WERI-Rb-1 (cell line): ENCODE results near the gene APLNR.

Experiments used
- DNase-seq: peaks from one replicate; pipeline ENCODE4 v3.0.0-alpha.2; 2020
- H3K27ac ChIP-seq: fragments of 250-450 bp; sonication (Bioruptor Pico); 2 replicates; pipeline ENCODE4 v1.5.1; 2020; ENCODE audit warnings: mild to moderate bottlenecking, moderate library complexity
- H3K27me3 ChIP-seq: fragments of 250-450 bp; sonication (Bioruptor Pico); 2 replicates; pipeline ENCODE4 v1.5.1; 2021; ENCODE audit warnings: mild to moderate bottlenecking, low read depth, moderate library complexity; ENCODE audit not compliant: insufficient read depth, severe bottlenecking
- H3K36me3 ChIP-seq: fragments of 250-450 bp; sonication (Bioruptor Pico); 2 replicates; pipeline ENCODE4 v1.5.1; 2020; ENCODE audit warnings: mild to moderate bottlenecking, moderate library complexity
- H3K4me3 ChIP-seq: 2 replicates; pipeline ENCODE4 v1.5.1; 2011; ENCODE audit warnings: low read depth, mild to moderate bottlenecking, control low read depth, low read length
- H3K9me3 ChIP-seq: fragments of 250-450 bp; sonication (Bioruptor Pico); 2 replicates; pipeline ENCODE4 v1.5.1; 2021; ENCODE audit warnings: mild to moderate bottlenecking, moderate library complexity; ENCODE audit not compliant: severe bottlenecking
- TF ChIP-seq, protein P1 (sequence below): IDR thresholded peaks from 2 replicates; pipeline ENCODE4 v1.5.1; 2011; ENCODE audit warnings: low read depth, mild to moderate bottlenecking, control low read depth, inconsistent platforms, low read length

The APLNR gene

DNA sequence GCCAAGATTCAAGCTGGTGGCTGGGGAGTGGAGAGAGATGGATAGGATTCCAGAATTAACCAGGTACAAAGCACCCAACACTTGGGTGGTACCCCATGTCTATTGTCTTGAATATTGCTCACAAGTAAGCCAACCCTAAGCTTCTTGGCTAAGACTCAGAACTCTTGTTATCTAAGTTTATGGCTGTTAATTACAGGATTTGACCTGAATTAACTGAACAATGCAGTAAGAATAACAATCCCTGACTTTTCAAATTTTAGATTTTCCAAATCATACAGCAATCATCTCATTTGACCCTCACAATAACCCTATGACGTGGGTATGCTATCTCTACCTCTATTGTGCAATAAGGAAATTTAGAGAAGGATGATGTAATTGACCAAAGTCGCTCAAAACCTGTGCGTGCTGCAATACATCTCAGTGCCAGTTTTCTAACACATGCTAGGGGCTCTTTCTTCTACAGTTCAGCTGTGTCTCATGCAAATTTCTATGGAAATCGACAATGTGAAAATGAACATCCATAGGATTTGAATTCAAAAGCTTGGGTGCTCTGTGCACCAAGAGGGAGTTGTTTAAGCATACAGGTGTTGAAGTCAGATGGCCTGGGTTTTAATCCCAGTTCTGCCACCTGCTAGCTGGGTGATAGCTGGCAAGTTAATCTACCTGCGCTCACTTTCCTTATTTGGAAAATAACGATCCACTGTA, 40.1 kb upstream of the APLNR start:
- TF ChIP-seq, protein P1, sequence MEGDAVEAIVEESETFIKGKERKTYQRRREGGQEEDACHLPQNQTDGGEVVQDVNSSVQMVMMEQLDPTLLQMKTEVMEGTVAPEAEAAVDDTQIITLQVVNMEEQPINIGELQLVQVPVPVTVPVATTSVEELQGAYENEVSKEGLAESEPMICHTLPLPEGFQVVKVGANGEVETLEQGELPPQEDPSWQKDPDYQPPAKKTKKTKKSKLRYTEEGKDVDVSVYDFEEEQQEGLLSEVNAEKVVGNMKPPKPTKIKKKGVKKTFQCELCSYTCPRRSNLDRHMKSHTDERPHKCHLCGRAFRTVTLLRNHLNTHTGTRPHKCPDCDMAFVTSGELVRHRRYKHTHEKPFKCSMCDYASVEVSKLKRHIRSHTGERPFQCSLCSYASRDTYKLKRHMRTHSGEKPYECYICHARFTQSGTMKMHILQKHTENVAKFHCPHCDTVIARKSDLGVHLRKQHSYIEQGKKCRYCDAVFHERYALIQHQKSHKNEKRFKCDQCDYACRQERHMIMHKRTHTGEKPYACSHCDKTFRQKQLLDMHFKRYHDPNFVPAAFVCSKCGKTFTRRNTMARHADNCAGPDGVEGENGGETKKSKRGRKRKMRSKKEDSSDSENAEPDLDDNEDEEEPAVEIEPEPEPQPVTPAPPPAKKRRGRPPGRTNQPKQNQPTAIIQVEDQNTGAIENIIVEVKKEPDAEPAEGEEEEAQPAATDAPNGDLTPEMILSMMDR = no peak
- peak; percentile 19 for DNase-seq
- Histone ChIP-seq H3K4me3 (peak overlapping the region; percentile 23), H3K36me3 (no peaks in the 10 kb centered on the region), H3K27ac (peak overlapping the region; percentile 45), H3K9me3 (peaks cover 5% of the 10 kb centered on the region), H3K27me3 (no peaks in the 10 kb centered on the region)

DNA sequence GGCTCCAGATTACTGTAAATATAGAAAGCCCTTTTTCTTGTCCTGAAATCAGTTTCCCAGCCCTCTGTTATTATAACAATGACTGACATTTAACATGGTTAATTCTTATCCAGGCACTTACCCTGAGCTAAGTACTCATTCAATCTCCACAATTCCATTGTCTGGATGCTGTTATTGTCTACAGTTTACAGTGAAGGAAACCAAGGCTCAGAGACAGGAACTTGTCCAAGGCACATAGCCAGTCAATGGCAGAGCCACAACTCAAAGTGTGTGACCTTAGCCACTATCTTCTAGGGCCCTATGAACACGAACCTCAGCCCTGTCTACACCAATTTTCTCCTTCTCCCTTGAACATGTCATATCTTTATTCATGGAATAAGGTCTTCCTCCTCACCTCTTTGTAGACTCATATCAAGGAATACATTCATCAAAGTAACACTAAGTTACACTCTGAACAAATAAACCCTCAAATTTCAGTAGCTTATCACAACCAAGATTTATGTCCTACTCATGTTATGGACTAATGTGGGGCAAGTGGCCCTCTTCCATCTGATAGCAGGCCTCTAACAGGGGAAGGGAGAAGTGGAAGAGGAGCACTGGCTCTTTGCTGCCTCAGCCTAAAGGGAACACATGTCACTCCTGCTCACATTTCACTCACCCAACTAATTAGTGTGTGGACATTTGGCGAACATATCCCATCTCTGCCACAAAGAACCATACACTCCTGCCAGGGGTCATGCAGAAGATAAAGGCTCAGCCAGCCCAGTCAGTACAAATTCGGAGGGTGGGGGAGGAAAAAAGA, 39.3 kb upstream of the APLNR start:
- Histone ChIP-seq H3K36me3 (no peaks in the 10 kb centered on the region), H3K27me3 (no peaks in the 10 kb centered on the region), H3K27ac (no peak overlapping the region), H3K9me3 (peaks cover 5% of the 10 kb centered on the region), H3K4me3 (no peak overlapping the region)
- DNase-seq = no peak
- TF ChIP-seq, protein P1 = no peak

DNA sequence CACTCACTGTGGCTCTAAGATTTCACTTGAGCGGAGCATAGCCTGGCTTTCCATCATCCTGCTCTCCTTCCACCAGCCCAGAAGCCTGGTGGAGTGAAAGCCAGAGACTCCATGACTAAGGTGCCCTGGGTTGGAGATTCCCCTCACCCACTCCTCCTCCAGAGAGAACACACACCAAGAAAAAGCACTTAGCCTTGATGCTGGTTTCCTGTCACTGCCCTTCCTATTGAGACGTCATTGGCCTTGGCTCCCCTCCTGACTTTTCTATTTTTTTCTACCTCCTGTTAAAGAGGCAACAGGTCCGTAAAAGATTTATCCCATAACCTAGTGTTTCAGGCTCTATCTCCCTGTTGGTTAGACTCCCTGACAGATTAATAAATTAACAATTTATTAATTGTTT, 38.5 kb upstream of the APLNR start:
- H3K27ac ChIP-seq = no peak overlapping the region
- no peak overlapping the region for H3K4me3 ChIP-seq
- TF ChIP-seq, protein P1 = no peak
- no peaks in the 10 kb centered on the region for H3K36me3 ChIP-seq
- no peak for DNase-seq
- peaks cover 4% of the 10 kb centered on the region for H3K27me3 ChIP-seq
- peaks cover 5% of the 10 kb centered on the region for H3K9me3 ChIP-seq

DNA sequence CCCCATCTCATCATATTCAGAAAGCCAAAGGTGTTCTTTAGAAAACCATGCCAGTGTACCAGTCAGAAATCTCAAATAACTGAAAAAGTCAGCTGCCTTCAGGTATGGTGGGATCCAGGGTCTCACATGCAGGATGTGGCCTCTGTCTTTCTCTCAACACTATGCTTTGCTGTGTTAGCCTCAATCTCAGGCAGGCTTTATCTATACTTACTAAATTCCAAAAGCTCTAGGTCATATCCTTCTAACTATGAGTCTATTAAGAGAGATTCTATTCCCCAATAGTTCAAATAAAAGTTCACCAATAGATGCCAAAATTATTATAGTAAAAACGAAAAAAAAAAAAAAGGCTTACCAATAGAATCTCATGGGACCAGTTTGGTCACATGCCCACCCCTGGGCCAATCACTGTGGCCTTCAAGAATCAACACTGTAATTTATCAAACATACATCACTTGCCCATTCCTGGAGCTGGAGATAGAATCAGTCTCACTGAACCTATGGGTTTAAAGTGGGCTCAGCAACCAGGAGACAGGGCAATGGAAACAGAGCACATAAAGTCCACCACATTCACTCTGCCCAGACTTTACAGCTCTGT, 38.0 kb upstream of the APLNR start:
- TF ChIP-seq, protein P1 = no peak
- no peak overlapping the region for H3K4me3 ChIP-seq
- no peaks in the 10 kb centered on the region for H3K36me3 ChIP-seq
- DNase-seq = no peak
- H3K27ac ChIP-seq = no peak overlapping the region
- peaks cover 5% of the 10 kb centered on the region for H3K9me3 ChIP-seq
- peaks cover 9% of the 10 kb centered on the region for H3K27me3 ChIP-seq

DNA sequence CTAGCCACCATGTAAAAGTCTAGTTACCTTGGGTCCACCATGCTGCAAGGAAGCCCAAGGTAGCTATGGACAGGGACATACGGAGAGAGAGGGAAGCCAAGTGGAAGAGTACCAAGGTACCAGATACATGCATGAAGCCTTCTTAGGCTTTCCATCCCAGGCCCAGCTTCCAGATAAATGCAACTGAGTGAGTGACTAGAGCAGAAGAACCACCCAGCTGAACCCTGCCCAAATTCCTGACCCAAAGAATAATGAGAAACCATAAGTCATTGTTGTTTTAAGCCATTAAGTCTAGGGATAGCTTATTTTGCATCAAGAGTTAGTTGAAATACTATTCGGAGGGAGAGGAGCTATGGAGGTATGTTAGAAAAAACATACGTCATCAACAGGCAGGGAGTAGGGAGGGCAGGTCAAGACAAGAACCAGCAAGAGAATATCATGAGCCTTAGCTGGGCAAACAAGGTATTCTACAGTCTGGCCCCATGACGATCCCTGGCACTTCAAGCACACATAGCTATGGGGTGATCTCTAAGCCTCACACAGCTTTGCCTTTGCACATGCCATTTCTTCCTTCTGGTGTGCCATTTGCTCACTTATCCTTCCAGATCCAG, 36.5 kb upstream of the APLNR start:
- Histone ChIP-seq H3K36me3 (no peaks in the 10 kb centered on the region), H3K4me3 (no peak overlapping the region), H3K27ac (no peak overlapping the region), H3K9me3 (peaks cover 5% of the 10 kb centered on the region), H3K27me3 (peaks cover 9% of the 10 kb centered on the region)
- DNase-seq = no peak
- TF ChIP-seq, protein P1 = no peak
